Activated naive CD8-positive, alpha-beta T cell (primary cell): ENCODE data around the gene NFE2L2.
"Not testable (repeated sequence)": the region's sequence is repeated elsewhere in the genome, so short reads cannot be mapped to it uniquely, and the experiment has no call there.

Experiments
- H3K27ac Mint-ChIP-seq: one replicate; pipeline ENCODE4 v1.8.0; 2021; ENCODE audit warnings: mixed read lengths
- H3K27me3 Mint-ChIP-seq: one replicate; pipeline ENCODE4 v1.8.0; 2021; ENCODE audit warnings: mixed read lengths
- H3K36me3 Mint-ChIP-seq: one replicate; pipeline ENCODE4 v1.8.0; 2021; ENCODE audit warnings: mixed read lengths
- H3K4me1 Mint-ChIP-seq: one replicate; pipeline ENCODE4 v1.8.0; 2021; ENCODE audit warnings: low read depth, mixed read lengths
- H3K4me3 Mint-ChIP-seq: one replicate; pipeline ENCODE4 v1.8.0; 2021; ENCODE audit warnings: mild to moderate bottlenecking, mixed read lengths
- H3K9me3 Mint-ChIP-seq: one replicate; pipeline ENCODE4 v1.8.0; 2021; ENCODE audit warnings: low read depth, mixed read lengths

Gene NFE2L2

GRCh38 chr2:177188482-177189469 is 75.8 kb downstream of the NFE2L2 start:
- Mint-ChIP-seq H3K27me3 (no peaks in the 10 kb centered on the region), H3K9me3 (no peaks in the 10 kb centered on the region), H3K4me3 (no peak overlapping the region), H3K27ac (no peak overlapping the region), H3K4me1 (no peaks in the 10 kb centered on the region), H3K36me3 (no peaks in the 10 kb centered on the region)

DNA sequence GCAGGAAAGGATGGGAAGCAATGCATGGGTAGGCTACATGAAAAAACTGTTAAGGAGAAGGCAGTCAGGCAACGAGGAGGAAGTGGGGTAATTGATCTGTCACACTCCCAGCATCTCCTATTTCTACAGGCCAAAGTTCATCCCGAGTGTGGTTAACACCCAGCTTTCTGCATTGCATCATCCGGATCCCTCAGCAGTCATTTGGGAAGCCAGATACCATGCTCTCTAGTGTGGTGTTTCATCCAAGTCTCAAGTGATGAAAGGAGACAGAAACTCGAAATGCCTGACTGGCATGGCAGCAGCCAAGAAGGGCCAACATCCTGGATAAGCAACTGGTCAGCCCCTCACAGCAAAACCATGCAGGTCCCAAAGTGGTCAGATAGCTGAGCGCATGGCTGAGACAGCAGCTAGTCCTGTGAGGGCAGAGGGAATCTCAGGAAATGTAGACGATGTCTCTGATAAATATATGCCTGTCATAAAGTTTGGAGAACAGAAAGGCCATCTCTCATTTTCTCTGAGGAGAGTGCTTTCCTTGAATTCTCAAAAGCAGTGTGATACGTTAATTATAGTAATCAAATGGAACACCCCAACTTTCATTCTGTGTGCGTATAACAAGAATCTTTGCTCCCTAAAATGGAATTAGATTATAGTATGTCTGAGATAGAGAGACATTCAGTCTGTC is 76.8 kb downstream of the NFE2L2 start:
- no peaks in the 10 kb centered on the region for H3K4me1 Mint-ChIP-seq
- H3K27ac Mint-ChIP-seq: no peak overlapping the region
- no peaks in the 10 kb centered on the region for H3K9me3 Mint-ChIP-seq
- H3K36me3 Mint-ChIP-seq: no peaks in the 10 kb centered on the region
- H3K27me3 Mint-ChIP-seq: no peaks in the 10 kb centered on the region
- no peak overlapping the region for H3K4me3 Mint-ChIP-seq

DNA sequence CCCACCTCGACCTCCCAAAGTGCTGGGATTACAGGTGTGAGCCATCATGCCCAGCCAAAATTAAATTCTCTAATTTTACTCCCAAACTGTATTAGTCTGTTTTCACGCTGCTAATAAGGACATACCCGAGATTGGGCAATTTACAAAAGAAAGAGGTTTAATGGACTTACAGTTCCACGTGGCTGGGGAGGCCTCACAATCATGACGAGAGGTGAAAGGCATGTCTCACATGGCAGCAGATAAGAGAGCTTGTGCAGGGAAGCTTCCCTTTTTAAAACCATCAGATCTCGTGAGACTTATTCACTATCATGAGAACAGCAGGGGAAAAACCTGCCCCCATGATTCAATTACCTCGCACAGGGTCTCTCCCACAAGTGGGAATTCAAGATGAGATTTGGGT is 78.5 kb downstream of the NFE2L2 start:
- not testable (repeated sequence) for H3K4me3 Mint-ChIP-seq, H3K36me3 Mint-ChIP-seq, H3K4me1 Mint-ChIP-seq, H3K27ac Mint-ChIP-seq, H3K9me3 Mint-ChIP-seq, H3K27me3 Mint-ChIP-seq

DNA sequence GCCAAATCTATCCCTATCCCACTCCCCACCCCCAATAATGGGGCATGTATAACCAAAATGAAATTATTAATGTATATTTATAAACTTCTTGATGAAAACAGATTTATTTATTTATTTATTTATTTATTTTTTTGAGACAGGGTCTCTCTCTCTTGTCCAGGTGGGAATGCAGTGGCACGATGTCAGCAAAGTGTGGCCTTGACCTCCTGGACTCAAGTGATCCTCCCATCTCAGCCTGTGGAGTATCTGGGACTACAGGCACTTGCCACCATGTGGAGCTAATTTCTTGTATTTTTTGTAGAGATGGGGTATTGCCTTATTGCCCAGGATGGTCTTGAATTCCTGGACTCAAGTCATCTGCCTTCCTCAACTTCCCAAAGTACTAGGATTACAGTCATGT is 79.9 kb downstream of the NFE2L2 start:
- peaks cover 5% of the 10 kb centered on the region for H3K36me3 Mint-ChIP-seq
- H3K9me3 Mint-ChIP-seq: no peaks in the 10 kb centered on the region
- H3K4me1 Mint-ChIP-seq: no peaks in the 10 kb centered on the region
- H3K27ac Mint-ChIP-seq: no peak overlapping the region
- peaks cover 2% of the 10 kb centered on the region for H3K27me3 Mint-ChIP-seq
- no peak overlapping the region for H3K4me3 Mint-ChIP-seq

GRCh38 chr2:177183860-177184259 is 80.7 kb downstream of the NFE2L2 start:
- no peak overlapping the region for H3K27ac Mint-ChIP-seq
- H3K4me1 Mint-ChIP-seq: no peaks in the 10 kb centered on the region
- H3K4me3 Mint-ChIP-seq: no peak overlapping the region
- H3K27me3 Mint-ChIP-seq: peaks cover 2% of the 10 kb centered on the region
- no peaks in the 10 kb centered on the region for H3K9me3 Mint-ChIP-seq
- H3K36me3 Mint-ChIP-seq: peaks cover 5% of the 10 kb centered on the region
